WI38 (cell line): ENCODE measurements around the gene ACE.
"Not testable (repeated sequence)": the region's sequence is repeated elsewhere in the genome, so short reads cannot be mapped to it uniquely, and the experiment has no call there.

Experiments
- H3K4me3 ChIP-seq: 2 replicates; pipeline ENCODE4 v1.5.1; 2011; ENCODE audit warnings: low read depth, mild to moderate bottlenecking, control low read depth, low read length
- CTCF ChIP-seq: IDR thresholded peaks from 2 replicates; pipeline ENCODE4 v1.5.1; 2012; ENCODE audit warnings: low read depth, mild to moderate bottlenecking, control low read depth, low read length

The ACE gene

GRCh38 chr17:63451150-63451549 lies 25.7 kb upstream of the ACE start:
- H3K4me3 ChIP-seq = no peak overlapping the region
- TF ChIP-seq CTCF = no peak

GRCh38 chr17:63452046-63452961 lies 24.6 kb upstream of the ACE start:
- H3K4me3 ChIP-seq = no peak overlapping the region
- TF ChIP-seq CTCF = no peak

GRCh38 chr17:63452962-63453551 lies 23.8 kb upstream of the ACE start:
- TF ChIP-seq CTCF = no peak
- H3K4me3 ChIP-seq = no peak overlapping the region

GRCh38 chr17:63454357-63454756 lies 22.5 kb upstream of the ACE start:
- H3K4me3 ChIP-seq = not testable (repeated sequence)

GRCh38 chr17:63454915-63455314 lies 21.9 kb upstream of the ACE start:
- no peak overlapping the region for H3K4me3 ChIP-seq
- no peak for TF ChIP-seq CTCF

- TF ChIP-seq CTCF = no peak
Observed at GRCh38 chr17:63455417-63455816, 21.4 kb upstream of the ACE start.

GRCh38 chr17:63458478-63458877 lies 18.4 kb upstream of the ACE start:
- no peak overlapping the region for H3K4me3 ChIP-seq
- no peak for TF ChIP-seq CTCF

More at GRCh38 chr17:63455417-63455816, 21.4 kb upstream of the ACE start:
- no peak overlapping the region for H3K4me3 ChIP-seq

GRCh38 chr17:63460018-63460417 lies 16.8 kb upstream of the ACE start:
- TF ChIP-seq CTCF = no peak

More at GRCh38 chr17:63460018-63460417, 16.8 kb upstream of the ACE start:
- no peak overlapping the region for H3K4me3 ChIP-seq
